GM10248 (cell line): ENCODE results near the gene SMC6.

Experiments used
- CTCF ChIA-PET: fragments of 300-600 bp; sonication (Branson Sonifier 250); formaldehyde crosslinking; extraction: SDS; loops from one replicate; lab custom pipeline; 2021; ENCODE audit warnings: antibody characterized with exemption; lab: Yijun Ruan, JAX
- POLR2A ChIA-PET: fragments of 350-650 bp; sonication (Branson Sonifier 250); formaldehyde crosslinking; extraction: SDS; loops from one replicate; lab custom pipeline; 2020; ENCODE audit warnings: antibody characterized with exemption; lab: Yijun Ruan, JAX
- DNase-seq: peaks from one replicate; pipeline ENCODE4 v3.0.0; 2012; ENCODE audit errors: extremely low spot score
- TF ChIP-seq, protein P1 (sequence below): IDR thresholded peaks from 2 replicates; pipeline ENCODE4 v1.5.1; 2012; ENCODE audit warnings: mild to moderate bottlenecking, low read depth; ENCODE audit errors: extremely low read depth, missing control alignments, control extremely low read depth

SMC6 gene

DNA sequence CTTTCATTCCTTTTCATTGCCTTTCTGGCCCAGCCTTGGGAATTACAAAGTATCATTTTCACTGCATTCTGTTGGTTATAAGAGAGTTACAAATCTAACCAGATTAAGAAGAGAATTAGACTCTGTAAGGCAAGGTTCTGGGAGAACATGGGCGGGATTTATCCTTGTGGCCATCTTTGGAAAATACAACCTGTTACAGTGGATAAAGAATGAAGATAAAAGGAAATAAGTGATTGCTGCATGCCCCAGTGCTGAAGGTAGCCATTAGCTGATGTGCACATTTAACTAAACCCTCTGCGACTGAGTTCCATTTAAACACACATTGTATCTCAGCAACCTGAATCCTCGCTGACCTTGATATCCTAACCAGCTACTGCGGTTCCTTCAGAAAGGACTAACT lies 93.4 kb downstream of the SMC6 start:
- TF ChIP-seq, protein P1, sequence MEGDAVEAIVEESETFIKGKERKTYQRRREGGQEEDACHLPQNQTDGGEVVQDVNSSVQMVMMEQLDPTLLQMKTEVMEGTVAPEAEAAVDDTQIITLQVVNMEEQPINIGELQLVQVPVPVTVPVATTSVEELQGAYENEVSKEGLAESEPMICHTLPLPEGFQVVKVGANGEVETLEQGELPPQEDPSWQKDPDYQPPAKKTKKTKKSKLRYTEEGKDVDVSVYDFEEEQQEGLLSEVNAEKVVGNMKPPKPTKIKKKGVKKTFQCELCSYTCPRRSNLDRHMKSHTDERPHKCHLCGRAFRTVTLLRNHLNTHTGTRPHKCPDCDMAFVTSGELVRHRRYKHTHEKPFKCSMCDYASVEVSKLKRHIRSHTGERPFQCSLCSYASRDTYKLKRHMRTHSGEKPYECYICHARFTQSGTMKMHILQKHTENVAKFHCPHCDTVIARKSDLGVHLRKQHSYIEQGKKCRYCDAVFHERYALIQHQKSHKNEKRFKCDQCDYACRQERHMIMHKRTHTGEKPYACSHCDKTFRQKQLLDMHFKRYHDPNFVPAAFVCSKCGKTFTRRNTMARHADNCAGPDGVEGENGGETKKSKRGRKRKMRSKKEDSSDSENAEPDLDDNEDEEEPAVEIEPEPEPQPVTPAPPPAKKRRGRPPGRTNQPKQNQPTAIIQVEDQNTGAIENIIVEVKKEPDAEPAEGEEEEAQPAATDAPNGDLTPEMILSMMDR, result no peak
- DNase-seq, result no peak
- ChIA-PET POLR2A (no interaction called here), CTCF (interaction anchor here (0.8 to 25.6 kb wide), 4 partner anchors 14 to 23 kb away, joined by 3 to 343 read pairs (median 98); no protein-coding TSS in a partner anchor)

DNA sequence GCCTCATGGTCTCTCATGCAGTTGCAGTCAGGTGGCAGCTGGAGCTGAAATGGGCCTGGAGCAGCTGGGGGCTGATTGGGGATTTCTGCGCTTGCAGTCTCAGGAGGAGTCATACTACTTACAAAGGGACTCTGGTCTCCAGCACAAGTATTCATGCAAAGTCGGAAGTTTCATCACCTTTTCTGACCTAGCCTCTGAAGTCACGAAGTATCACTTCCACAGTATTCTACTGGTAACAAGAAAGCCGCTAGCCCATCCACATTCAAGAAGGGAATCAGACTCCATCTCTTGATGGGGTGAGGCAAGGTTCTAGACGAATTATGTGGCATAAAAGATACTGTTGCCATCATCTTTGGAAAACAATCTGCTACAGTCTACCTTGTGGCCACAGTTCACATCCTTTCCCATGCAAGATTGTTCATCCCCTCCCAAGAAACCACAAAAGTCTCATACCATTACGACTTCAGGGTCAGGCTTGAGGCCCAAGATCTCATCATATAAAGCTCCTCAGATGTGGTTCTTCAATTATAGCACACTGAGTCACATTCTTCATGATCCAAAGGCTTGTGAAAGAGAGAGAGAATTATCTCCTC lies 95.3 kb downstream of the SMC6 start:
- ChIA-PET POLR2A (no interaction called here), CTCF (interaction anchor here (1.0 to 25.6 kb wide), 3 partner anchors 10 to 16 kb away, joined by 4 to 343 read pairs (median 193); no protein-coding TSS in a partner anchor)
- DNase-seq, result no peak
- TF ChIP-seq, protein P1, result no peak

DNA sequence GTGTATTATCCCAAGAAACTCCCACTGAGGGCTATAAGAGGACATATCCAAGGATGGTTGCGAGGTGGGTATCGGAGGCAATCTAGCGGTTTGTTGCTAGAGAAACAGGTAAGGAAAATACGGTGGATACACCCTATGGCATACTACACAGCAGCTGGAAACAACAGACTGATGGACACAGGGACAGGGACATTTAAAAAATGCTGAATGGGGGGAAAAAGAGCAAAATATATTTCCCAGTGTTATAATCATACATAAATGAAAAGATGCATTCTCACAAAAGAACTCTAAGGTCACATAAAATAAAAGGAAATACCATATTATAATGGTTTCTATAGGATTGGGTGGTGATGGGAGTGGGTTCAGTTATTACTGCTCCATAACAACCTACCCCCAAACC lies 95.9 kb downstream of the SMC6 start:
- no peak for DNase-seq
- ChIA-PET POLR2A (no interaction called here), CTCF (interaction anchor here (1.0 to 25.6 kb wide), 3 partner anchors 13 to 29 kb away, joined by 3 to 343 read pairs (median 193); no protein-coding TSS in a partner anchor)
- TF ChIP-seq, protein P1, result no peak

DNA sequence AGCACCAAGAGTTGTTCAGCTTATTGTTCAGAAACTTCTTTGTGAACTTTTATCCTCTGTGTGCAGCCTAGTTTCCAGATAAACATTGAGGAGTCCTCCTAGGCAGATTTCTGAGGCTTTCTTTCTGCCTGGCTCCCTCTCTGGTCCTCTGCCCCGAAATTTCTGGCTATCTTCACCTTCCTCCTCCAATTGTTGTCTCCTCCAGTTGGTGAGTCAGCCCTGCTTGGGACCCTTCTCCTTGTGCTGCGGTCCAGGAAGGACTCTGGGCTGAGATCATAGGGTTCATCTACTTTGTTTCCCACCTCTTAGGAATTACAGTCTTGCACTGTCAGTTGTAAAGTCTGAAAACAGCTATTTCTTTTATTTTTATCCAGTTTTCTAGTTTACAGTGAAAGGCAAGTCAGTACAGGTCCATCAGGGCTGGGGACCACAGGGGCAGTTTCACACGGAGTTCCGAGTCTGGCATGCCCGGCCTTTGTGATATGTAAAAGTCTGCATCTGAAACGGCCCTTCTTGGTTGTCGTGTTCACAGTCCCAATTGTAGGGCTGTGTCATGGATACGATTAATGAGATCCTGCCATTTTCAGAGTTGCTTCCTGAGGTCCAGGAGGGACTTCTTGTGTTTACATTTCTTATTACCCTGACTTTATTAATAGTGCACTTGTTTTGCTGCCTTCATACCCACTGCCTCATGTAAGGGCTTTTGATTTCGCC lies 100.8 kb downstream of the SMC6 start:
- POLR2A ChIA-PET, result no interaction called here
- TF ChIP-seq, protein P1, result no peak
- no peak for DNase-seq
- CTCF ChIA-PET, result interaction anchor here (1.1 to 25.6 kb wide), 3 partner anchors 8 to 21 kb away, joined by 3 to 343 read pairs (median 193); no protein-coding TSS in a partner anchor

DNA sequence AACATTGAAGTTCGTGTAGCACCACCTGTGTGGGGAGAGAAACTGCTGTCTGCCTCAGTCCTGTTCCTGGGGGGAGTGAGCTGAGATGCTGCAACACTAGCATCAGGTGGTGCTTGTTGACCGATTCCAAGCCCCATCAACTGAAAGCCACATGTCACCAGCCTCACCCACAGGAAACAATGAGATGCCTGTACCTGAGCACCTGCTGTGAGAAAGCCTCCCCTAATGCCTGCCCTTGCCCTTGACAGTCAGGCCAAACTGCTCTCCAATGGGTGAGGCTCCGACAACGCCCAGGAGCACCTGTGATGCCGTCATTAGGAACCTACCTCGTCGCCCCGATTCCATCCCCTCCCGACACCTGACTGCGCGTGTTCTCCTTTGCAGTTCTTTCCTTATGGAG lies 104.6 kb downstream of the SMC6 start:
- TF ChIP-seq, protein P1, result no peak
- ChIA-PET CTCF (interaction anchor here (16.4 kb wide), 1 partner anchor 25 kb away, joined by 193 read pairs; no protein-coding TSS in a partner anchor), POLR2A (no interaction called here)
- DNase-seq, result no peak

DNA sequence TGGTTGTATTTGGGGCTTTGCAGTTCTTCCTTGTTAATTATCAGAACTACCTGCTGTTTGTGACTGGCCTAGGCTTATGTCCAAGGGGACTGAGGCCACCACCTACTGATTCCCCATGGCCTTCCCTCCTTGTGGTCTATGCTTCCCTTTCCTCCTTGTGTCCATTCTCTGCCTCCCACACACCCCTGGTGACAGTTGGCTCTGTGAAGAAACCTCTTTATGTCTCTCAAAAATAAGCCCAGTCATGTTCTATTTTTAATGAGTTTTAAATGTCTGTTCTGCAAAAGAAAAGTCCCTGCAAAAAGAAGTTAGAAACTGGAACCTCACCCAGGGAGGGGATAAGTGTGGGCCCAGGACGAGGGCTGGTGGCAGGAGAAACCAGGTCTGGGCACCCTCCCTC lies 105.0 kb downstream of the SMC6 start:
- ChIA-PET CTCF (interaction anchor here (7.3 kb wide), 1 partner anchor 17 kb away, joined by 343 read pairs; no protein-coding TSS in a partner anchor), POLR2A (no interaction called here)
- no peak for DNase-seq
- TF ChIP-seq, protein P1, result no peak
